Liver (tissue), 9 donors: Measurements from ENCODE around the gene MASP2. TPM values are rescaled to one million over a fixed set of nuclear protein-coding genes. Genes with fewer than 3 reads are reported as not detected.

Source experiments
- DNase-seq: peaks from one replicate; pipeline ENCODE4 v3.0.0-alpha.2; 2017; ENCODE audit warnings: low spot score
- H3K27ac ChIP-seq, 2 donors: one replicate each; pipeline ENCODE4 v1.7.0; 2013; ENCODE audit warnings: inconsistent platforms in 2 of 2, low read length in 2 of 2, control low read depth in 1 of 2, low read depth in 1 of 2, mild to moderate bottlenecking in 1 of 2
- H3K27me3 ChIP-seq, 4 donors: one replicate each; pipeline versions ENCODE4 v1.6.1 to v1.7.0; 2013; ENCODE audit warnings: low read length in 3 of 4, inconsistent platforms in 1 of 4, mild to moderate bottlenecking in 1 of 4, moderate library complexity in 1 of 4; ENCODE audit not compliant: control insufficient read depth in 4 of 4, insufficient read depth in 4 of 4
- H3K36me3 ChIP-seq, 4 donors: one replicate each; pipeline versions ENCODE4 v1.6.1 to v1.7.0; 2013; ENCODE audit warnings: low read length in 3 of 4, mild to moderate bottlenecking in 3 of 4, low read depth in 1 of 4, moderate library complexity in 1 of 4; ENCODE audit not compliant: control insufficient read depth in 4 of 4, insufficient read depth in 3 of 4
- H3K4me1 ChIP-seq, 4 donors: one replicate each; pipeline versions ENCODE4 v1.6.1 to v1.7.0; 2013; ENCODE audit warnings: low read length in 3 of 4, mild to moderate bottlenecking in 3 of 4, moderate library complexity in 1 of 4; ENCODE audit not compliant: control insufficient read depth in 4 of 4, insufficient read depth in 4 of 4
- H3K4me3 ChIP-seq, 3 donors: one replicate each; pipeline versions ENCODE4 v1.6.1 to v1.7.0; 2013; ENCODE audit warnings: low read length in 3 of 3, control low read depth in 1 of 3, low read depth in 1 of 3, mild to moderate bottlenecking in 1 of 3
- H3K9ac ChIP-seq, 2 donors: one replicate each; pipeline ENCODE4 v1.7.0; 2013; ENCODE audit warnings: low read length in 2 of 2, mild to moderate bottlenecking in 2 of 2, moderate library complexity in 2 of 2, control low read depth in 1 of 2, low read depth in 1 of 2
- H3K9me3 ChIP-seq, 4 donors: one replicate each; pipeline versions ENCODE4 v1.6.1 to v1.7.0; 2013; ENCODE audit warnings: low read length in 3 of 4; ENCODE audit not compliant: control insufficient read depth in 4 of 4
- ATF3 ChIP-seq: IDR thresholded peaks from 2 replicates; pipeline ENCODE4 v1.6.1; 2016; ENCODE audit warnings: antibody characterized with exemption
- CTCF ChIP-seq: fragments of 150-350 bp; IDR thresholded peaks from 2 replicates; pipeline ENCODE4 v1.5.1; 2017; ENCODE audit warnings: improper control_type of control experiment, low read depth, low read length; ENCODE audit not compliant: missing input control
- FOXA1 ChIP-seq: IDR thresholded peaks from 2 replicates; pipeline ENCODE4 v1.6.1; 2016; ENCODE audit warnings: antibody characterized with exemption
- FOXA2 ChIP-seq: IDR thresholded peaks from 2 replicates; pipeline ENCODE4 v1.6.1; 2016; ENCODE audit warnings: antibody characterized with exemption
- HNF4A ChIP-seq, 2 donors: conservative IDR thresholded peaks; 2 replicates each; pipeline ENCODE4 v1.6.1; 2016; ENCODE audit warnings: antibody characterized with exemption in 2 of 2, mild to moderate bottlenecking in 2 of 2
- HNF4G ChIP-seq: IDR thresholded peaks from 2 replicates; pipeline ENCODE4 v1.6.1; 2016; ENCODE audit warnings: antibody characterized with exemption
- JUND ChIP-seq, 2 donors: IDR thresholded peaks; 2 replicates each; pipeline ENCODE4 v1.6.1; 2016; ENCODE audit warnings: antibody characterized with exemption in 2 of 2
- MAX ChIP-seq: IDR thresholded peaks from 2 replicates; pipeline ENCODE4 v1.6.1; 2016; ENCODE audit warnings: antibody characterized with exemption
- RAD21 ChIP-seq, 2 donors: IDR thresholded peaks; 2 replicates each; pipeline ENCODE4 v1.6.1; 2016; ENCODE audit warnings: antibody characterized with exemption in 2 of 2, mild to moderate bottlenecking in 2 of 2
- REST ChIP-seq: IDR thresholded peaks from 2 replicates; pipeline ENCODE4 v1.6.1; 2016; ENCODE audit warnings: antibody characterized with exemption, mild to moderate bottlenecking
- RXRA ChIP-seq, 2 donors: IDR thresholded peaks; 2 replicates each; pipeline ENCODE4 v1.6.1; 2017 to 2018; ENCODE audit warnings: antibody characterized with exemption in 2 of 2, mild to moderate bottlenecking in 1 of 2
- SP1 ChIP-seq: IDR thresholded peaks from 2 replicates; pipeline ENCODE4 v1.6.1; 2018; ENCODE audit warnings: antibody characterized with exemption, mild to moderate bottlenecking
- TAF1 ChIP-seq: conservative IDR thresholded peaks from 2 replicates; pipeline ENCODE4 v1.6.1; 2016; ENCODE audit warnings: antibody characterized with exemption, mild to moderate bottlenecking
- YY1 ChIP-seq: IDR thresholded peaks from 2 replicates; pipeline ENCODE4 v1.6.1; 2016; ENCODE audit warnings: antibody characterized with exemption, mild to moderate bottlenecking
- ZBTB33 ChIP-seq: IDR thresholded peaks from 2 replicates; pipeline ENCODE4 v1.6.1; 2016; ENCODE audit warnings: antibody characterized with exemption
- WGBS: extraction: QIAGEN DNeasy Blood & Tissue Kit; methylation state at CpG from one replicate; pipeline ENCODE4 v1.1.7; 2013; 5-methylcytosine and 5-hydroxymethylcytosine counted together
- polyA plus RNA-seq, 2 donors: library from polyadenylated mRNA; stranded (reverse) in 1 of 2; unstranded in 1 of 2; fragments of 200-250 nt in 1 of 2; fragments of >200 nt in 1 of 2; fragmentation: Nextera tagmentation in 1 of 2; extraction: Ambion mirVana in 1 of 2; gene quantifications; one replicate each; pipeline versions ENCODE4 v1.2.1 to v1.2.3, GENCODE V29; 2013 to 2015
- total RNA-seq, 2 donors: library from RNA; depleted of rRNA; stranded (reverse); fragments of >200 nt; gene quantifications; one replicate each; pipeline ENCODE4 v1.2.3, GENCODE V29; 2014
- donor health status: healthy.
- donor health status: healthy.
- donor health status: healthy.
- donor health status: healthy.
- donor health status: healthy.

Gene MASP2
- total and polyA plus RNA-seq, 4 donors, result 30.0 to 530 (median 213) TPM

- TF ChIP-seq ZBTB33 (no peak), MAX (peak; percentile 49), CTCF (peak; percentile 47), FOXA2 (no peak), FOXA1 (no peak)
Observed at GRCh38 chr1:10980094-10980577, 66.9 kb downstream of the MASP2 start (continued).

GRCh38 chr1:10979483-10979920 lies 67.5 kb downstream of the MASP2 start:
- H3K27ac ChIP-seq, result no peak overlapping the region
- WGBS, result 75% methylated on average over 13 of the region's 13 CpGs
- TF ChIP-seq RXRA (IDR thresholded peaks at IDR 0.05) (no peak), YY1 (no peak), CTCF (no peak), RAD21 (IDR thresholded peaks at IDR 0.05) (no peak)
- H3K4me3 ChIP-seq, result no peak overlapping the region
- no peaks in the 10 kb centered on the region for H3K9me3 ChIP-seq
- H3K4me1 ChIP-seq, result peaks cover 4 to 11% (median 9%) of the 10 kb centered on the region in 4 donors
- H3K36me3 ChIP-seq, result no peaks in the 10 kb centered on the region
- no peak overlapping the region for H3K9ac ChIP-seq
- no peaks in the 10 kb centered on the region for H3K27me3 ChIP-seq
- DNase-seq, result no peak

GRCh38 chr1:10978719-10979118 lies 68.3 kb downstream of the MASP2 start:
- H3K36me3 ChIP-seq, result no peaks in the 10 kb centered on the region
- H3K4me3 ChIP-seq, result no peak overlapping the region
- H3K9ac ChIP-seq, result no peak overlapping the region
- H3K27ac ChIP-seq, result no peak overlapping the region
- DNase-seq, result no peak
- no peaks in the 10 kb centered on the region for H3K9me3 ChIP-seq
- peaks cover 4 to 11% (median 9%) of the 10 kb centered on the region in 4 donors for H3K4me1 ChIP-seq
- WGBS, result 72% methylated on average over 4 of the region's 4 CpGs
- no peaks in the 10 kb centered on the region for H3K27me3 ChIP-seq
- no peak for TF ChIP-seq FOXA2
- TF ChIP-seq CTCF, result no peak
- TF ChIP-seq REST, result no peak
- no peak for TF ChIP-seq ATF3
- TF ChIP-seq ZBTB33, result no peak
- no peak for TF ChIP-seq TAF1
- no peak for TF ChIP-seq HNF4A (conservative IDR thresholded peaks at IDR 0.05)
- no peak for TF ChIP-seq JUND (IDR thresholded peaks at IDR 0.05)
- no peak for TF ChIP-seq SP1
- no peak for TF ChIP-seq HNF4G
- TF ChIP-seq YY1, result no peak
